HEK293 (cell line): ENCODE data around the gene MAGI1.

Experiments used
- ZSCAN16 ChIP-seq: fragments of 450-650 bp; formaldehyde crosslinking; IDR thresholded peaks from 2 replicates; pipeline ENCODE4 v1.5.1; 2016; ENCODE audit warnings: missing biosample characterization, missing genetic modification characterization
- TF ChIP-seq, protein P1 (sequence below): fragments of 450-650 bp; formaldehyde crosslinking; IDR thresholded peaks from 2 replicates; pipeline ENCODE4 v1.5.1; 2016; ENCODE audit warnings: missing biosample characterization, missing genetic modification characterization

DNA sequence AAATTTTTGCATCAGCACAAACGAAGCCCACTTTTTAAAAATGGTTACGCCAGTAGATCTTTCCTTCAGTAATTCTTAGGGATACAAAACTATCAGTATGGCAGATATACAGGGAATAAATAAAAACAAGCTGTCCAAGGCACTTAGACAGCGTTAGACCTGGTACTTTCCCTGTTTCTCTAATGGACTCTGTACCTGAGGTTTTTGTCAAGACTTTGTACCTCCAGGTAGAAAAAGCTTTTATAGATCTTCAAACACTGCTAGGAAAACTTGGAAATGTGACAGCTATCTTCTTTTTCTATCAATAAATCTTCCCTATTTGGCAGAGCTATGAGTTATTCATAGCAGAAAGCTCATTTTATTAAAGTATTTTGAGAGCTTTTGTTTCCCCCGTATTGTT is 477.8 kb downstream of the MAGI1 start:
- TF ChIP-seq, protein P1, sequence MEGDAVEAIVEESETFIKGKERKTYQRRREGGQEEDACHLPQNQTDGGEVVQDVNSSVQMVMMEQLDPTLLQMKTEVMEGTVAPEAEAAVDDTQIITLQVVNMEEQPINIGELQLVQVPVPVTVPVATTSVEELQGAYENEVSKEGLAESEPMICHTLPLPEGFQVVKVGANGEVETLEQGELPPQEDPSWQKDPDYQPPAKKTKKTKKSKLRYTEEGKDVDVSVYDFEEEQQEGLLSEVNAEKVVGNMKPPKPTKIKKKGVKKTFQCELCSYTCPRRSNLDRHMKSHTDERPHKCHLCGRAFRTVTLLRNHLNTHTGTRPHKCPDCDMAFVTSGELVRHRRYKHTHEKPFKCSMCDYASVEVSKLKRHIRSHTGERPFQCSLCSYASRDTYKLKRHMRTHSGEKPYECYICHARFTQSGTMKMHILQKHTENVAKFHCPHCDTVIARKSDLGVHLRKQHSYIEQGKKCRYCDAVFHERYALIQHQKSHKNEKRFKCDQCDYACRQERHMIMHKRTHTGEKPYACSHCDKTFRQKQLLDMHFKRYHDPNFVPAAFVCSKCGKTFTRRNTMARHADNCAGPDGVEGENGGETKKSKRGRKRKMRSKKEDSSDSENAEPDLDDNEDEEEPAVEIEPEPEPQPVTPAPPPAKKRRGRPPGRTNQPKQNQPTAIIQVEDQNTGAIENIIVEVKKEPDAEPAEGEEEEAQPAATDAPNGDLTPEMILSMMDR (tag by site-specific recombination): no peak
- TF ChIP-seq ZSCAN16 (tag by site-specific recombination): no peak
